HG02870 (cell line): ENCODE results near the gene SBK2.
"Not testable (repeated sequence)": the region's sequence is repeated elsewhere in the genome, so short reads cannot be mapped to it uniquely, and the experiment has no call there.

Experiments
- ATAC-seq: cut with Tn5 transposase; IDR thresholded peaks from one replicate; pipeline ENCODE4 v1.9.1; 2021; ENCODE audit warnings: mild to moderate bottlenecking, moderate library complexity; ENCODE audit not compliant: unreplicated experiment

The SBK2 gene

DNA sequence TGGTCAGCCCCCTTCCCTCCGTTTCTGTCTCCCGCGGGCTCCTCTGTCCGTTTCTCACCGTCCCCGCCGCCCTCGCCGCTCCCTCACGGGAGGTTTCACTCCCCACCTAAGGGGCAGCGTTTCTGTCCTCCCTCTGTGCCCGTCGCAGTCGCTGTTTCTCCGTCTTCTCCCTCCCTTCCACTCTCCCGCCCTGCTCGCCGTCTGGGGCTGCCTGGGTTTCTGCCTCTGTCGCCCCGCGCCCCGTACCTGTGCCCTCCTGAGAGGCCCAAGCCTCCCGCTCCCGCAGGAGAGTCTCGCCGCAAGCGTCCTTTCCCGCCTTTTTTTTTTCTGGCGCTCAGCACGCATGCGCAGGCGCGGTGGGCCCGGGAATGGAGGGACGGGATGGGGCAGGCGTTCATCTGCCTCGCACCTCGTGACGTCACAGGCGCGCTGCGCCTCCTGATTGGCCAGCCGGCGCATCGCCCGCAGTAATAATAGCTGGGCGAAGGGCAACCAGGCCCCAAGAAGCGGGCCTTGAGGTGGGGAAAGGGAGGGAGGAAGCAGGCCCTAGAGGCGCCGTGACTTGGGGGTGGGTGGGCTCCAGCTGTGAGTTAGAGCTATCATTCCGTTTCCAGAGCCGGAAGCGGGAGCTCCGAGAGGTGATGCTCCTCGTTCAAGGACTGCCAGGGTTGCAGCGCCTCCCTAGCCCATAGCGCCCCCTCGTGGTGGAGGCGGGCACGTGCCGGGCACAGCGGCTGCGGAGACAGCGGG lies 33.3 kb downstream of the SBK2 start:
- peak; percentile 94 for ATAC-seq

DNA sequence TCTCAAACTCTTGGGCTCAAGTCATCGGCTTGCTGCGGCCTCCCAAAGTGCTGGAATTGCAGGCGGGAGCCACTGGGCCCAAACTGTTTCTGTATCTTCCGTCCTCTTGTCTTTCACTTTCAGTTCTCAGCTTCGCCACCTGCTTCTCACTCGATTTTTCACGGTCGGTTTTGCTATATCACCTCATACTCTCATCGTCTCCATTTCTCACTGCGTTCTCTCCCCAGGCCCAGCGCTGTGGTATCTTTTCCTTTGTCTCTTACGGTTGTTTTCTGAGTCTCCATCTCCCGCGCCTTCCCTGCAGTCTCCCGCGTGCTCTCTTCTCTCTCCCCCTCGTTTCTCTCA lies 33.8 kb downstream of the SBK2 start:
- ATAC-seq = no peak

DNA sequence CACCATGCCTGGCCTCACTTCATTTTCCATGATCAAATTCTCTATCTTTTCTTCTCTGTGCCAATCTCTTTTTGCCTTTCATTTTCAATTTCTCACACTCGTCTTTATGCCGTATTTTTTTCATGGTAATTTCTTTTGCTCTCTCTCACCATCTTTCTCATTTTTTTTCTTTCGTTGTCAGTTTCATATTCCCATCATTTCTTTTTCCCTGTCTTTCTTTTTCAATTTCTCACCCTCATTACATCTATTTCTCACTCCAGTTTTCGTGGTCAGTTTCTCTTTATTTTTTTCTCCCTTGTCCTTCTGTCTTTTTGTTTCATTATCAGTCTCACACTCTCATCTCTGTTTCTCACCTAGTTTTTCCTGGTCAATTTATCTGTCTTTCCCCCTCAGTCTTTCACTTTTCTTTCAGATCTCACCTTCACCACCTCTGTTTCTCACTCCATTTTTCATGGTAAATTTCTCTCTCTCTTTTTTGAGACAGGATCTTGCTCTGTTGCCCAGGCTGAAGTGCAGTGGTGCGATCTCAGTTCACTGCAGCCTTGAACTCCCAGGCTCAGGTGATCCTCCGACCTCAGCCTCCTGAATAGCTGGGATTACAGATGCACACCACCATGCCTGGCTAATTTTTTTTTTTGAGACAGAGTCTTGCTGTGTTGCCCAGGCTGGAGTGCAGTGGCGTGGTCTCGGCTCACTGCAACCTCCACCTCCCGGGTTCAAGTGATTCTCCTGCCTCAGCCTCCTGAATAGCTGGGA lies 34.6 kb downstream of the SBK2 start:
- ATAC-seq = no peak

DNA sequence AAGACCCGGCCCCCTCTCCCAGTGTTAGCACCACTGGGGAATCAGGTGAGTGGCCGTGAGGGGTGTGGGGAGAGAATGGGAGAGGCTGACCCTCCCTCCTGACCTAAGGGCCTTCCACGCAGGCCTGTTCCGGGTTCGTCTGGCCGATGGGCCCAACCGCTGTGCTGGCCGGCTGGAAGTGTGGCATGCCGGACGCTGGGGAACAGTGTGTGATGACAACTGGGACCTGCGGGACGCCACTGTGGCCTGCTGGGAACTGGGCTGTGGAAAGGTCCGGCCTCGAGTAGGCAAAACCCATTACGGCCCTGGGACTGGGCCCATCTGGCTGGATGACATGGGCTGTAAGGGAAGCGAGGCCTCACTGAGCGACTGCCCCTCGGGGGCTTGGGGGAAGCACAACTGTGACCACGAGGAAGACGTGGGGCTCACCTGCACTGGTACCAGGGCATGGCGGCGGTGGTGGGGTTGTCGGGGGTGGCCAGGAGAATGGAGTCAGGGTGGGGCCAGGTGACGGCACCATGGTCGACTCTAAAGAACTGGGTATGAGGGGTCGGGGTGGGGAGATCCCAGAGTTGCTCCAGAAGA lies 36.5 kb downstream of the SBK2 start:
- no peak for ATAC-seq

DNA sequence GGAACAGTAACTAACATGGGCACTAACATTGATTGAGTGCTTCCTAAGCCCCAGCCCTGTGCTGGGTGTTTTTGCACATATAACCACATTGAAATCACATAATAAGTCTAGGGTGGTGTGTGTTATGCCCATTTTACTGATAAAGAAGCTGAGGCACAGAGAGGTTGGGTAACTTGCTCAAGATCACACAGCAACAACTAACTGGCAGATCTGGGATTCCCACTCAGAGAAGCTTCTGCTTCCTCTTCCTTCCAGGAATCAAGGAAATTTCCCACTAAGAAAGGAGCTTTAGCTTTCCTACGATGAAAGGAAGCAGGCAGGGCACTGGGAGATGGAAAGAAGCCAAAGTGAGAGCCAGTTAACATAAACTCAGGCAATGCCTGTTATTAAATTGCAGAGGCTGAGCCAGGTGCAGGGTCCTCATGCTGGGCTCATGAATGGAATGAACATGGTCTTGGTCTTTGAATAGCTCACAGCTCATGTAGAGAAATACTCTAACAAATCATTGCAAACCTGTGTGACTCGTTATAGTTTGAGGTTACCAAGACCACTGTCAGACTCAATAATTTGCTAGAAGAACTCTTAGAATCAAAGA lies 38.6 kb downstream of the SBK2 start:
- ATAC-seq = no peak

DNA sequence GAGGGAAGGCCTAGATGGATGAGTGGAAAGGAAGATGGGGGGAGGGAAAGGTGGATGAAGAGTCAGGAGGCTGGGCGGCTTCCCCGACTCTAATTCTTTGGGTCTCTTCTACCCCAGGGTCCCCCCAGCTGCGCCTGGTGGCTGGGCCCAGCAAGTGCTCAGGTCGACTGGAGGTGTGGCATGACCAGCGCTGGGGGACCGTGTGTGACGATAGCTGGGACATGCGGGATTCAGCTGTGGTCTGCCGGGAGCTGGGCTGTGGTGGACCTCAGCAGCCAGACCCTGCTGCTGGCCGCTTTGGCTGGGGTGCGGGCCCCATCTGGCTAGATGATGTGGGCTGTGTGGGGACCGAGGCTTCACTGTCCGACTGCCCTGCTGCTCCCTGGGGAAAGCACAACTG lies 39.2 kb downstream of the SBK2 start:
- no peak for ATAC-seq

DNA sequence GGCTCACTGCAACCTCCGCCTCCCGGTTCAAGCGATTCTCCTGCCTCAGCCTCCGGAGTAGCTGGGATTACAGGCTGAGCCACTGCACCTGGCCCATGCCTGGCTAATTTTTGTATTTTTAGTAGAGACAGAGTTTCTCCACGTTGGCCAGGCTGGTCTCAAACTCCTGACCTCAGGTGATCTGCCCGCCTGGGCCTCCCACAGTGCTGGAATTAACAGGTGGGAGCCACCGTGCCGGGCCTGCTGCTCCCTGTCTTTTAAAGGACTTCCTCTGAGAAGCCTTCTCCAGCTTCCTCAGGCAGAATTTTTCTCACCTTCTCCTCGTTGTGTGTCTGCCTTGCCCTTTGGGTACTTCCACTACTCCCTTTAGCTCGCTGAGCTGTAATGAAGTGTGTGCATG lies 40.1 kb downstream of the SBK2 start:
- not testable (repeated sequence) for ATAC-seq

DNA sequence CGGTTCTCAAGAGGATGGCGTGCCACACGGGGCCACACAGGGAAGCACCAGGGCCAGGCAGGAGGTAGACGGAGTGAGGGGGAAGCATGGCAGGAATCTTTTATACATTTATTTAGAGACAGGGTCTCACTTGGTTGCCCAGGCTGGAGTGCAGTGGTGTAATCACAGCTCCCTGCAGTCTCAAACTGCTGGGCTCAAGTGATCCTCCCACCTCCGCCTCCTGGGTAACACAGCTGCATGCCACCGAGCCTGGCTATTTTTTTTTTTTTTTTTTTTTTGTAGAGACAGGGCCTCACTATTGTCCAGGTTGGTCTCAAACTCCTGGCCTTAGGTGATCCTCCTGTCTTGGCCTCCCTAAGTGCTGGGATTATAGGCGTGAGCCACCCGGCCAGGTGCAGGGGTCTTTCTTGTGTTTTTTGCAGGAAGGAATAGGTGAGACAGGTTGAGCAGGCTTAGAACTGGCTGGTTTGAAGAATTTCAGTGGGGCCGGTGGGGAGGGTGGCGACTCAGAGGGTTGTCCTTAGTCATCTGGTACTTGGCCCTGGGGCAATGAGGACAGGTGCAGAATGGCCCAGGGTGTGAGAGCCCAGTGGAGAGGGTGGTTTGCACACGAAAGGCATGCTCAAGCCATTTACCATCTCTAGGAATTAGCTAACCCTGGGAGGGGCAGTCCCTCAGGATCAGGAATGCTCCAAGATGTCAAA lies 41.1 kb downstream of the SBK2 start:
- no peak for ATAC-seq

DNA sequence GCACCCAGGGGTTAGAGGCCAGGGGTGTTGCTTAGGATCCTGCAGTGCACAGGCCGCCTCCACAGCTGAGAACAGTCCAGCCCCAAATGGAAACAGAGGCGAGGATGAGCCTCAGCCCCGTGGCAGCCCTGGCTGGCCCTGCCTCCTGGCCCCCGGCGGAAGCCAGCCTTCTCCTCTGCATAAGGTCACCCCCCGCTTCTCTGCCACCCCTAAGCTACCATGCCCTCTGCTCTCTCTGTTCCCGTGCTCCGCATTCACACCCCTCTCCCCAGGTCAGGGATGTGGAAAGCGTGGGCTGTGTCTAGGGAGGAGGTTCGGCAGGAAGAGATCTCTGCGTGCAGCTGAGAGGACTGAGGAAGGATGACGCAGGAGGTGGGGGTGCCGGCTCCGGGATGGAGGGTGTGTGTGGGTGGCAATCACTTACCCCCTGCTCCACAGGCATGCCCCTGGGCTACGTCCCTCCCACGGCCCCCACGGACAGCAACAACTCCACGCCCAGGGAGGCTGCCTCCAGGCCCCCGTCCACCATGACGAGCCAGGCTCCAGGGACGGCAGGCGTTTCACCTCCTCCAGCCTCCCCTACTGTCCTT lies 42.7 kb downstream of the SBK2 start:
- ATAC-seq = no peak

DNA sequence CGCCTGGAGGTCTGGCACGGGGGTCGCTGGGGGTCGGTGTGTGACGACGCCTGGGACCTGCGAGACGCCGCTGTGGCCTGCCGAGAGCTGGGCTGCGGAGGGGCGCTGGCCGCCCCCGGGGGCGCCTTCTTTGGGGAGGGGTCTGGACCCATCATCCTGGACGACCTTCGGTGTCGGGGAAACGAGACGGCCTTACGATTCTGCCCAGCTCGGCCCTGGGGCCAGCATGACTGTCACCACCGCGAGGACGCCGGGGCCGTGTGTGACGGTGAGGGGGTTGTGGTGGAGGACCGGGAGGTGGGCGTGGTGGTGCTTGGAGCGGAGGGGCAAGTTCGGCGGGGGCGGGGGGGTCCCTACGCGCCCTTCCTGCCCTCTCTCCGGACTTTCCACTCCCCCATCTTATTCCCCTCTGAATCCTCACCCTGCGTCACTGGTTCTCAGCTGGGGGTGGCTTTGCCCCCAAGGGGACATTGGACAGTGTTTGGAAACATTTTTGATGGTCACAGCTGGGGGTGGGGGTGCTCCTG lies 43.2 kb downstream of the SBK2 start:
- ATAC-seq = no peak

DNA sequence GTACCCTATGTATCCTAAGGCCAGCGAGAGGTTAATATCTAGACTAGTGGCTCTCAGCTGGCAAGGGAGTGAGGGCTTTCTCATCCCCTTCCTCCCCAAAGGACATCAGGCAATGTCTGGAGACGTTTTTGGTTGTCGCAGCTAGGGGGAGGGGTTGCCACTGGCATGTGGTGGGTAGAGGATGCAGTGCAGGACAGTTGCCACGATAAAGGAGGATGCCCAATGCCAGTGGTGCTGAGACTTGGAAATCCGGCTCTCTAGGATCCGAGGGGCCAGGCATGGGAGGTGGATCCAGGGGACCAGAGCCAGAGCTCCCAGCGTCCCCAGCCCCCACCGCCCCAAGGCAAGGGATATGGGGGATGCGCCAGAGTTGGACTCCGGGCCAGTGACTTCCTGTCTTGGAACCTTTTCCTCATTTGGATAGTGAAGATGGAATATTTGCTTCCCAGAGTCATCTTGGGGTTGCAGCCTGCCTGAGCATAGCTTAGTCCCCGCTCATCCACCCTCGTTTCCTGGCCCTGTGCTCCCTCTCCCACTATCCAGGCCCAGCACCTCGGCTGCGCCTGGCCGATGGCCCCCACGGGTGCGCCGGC lies 43.8 kb downstream of the SBK2 start:
- ATAC-seq = no peak

DNA sequence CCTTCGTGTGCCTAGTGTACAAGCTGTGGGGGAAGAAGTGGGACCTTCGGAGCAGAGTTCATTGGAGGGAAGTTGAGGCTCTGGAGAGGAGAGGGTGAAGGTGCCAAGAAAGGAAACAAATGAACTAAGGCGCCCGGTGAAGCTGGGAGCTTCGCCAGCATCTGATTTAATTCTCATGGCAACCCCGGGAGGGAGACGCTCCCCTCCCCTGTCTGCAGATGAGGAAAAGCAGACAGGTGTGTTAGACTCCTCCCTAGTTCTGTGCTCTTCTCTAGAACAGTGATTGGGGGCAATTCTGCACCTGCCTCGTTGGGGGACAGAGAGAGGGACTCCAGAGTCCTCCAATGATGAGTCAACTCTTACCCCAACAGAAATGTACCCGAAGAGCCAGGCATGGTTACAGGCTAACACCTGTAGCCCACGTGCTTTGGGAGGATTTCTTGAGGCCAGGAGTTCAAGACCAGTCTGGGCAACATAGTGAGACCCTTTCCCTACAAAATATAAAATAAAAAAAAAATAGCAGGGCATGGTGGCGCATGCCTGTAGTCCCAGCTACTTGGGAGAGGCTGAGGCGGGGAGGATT lies 44.5 kb downstream of the SBK2 start:
- ATAC-seq = no peak

DNA sequence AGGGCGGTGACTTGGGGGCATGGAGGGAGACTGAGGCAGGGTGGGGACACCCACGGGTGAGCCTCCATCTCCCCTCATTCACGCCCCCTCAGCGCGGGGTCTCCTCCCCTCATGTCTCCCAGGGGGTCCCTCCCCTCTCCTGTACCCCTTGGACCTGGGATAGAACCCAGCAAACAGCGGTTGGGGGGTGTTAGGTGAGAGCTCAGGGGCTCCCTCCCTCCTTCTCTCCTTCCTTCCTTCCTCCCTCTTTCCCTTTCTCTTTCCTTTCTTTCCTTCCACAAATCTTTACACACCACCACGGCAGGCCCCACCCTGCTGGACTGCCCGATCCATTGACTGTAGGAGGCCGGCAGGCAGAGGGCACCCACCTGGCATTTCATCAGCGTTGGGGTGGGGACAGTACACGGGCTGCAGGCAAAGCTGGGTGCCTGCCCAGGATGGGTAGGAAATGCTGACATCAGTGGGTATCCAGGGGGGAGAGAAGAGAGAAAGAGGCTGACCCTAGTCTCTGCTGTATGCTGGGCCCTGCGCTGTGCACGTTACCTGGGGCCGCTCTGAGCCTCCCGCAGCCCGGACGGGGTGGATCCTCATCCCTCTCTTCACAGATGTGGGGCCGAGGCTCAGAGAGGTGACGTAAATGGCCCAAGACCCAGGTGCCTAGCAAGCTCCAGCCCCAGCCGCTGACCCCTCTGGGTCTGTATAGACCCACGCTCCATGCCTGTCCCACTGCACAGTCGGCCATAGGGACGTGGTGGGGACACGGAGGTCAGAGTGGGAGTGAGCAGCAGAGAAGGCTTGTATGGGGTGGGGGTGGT lies 45.2 kb downstream of the SBK2 start:
- ATAC-seq = no peak

DNA sequence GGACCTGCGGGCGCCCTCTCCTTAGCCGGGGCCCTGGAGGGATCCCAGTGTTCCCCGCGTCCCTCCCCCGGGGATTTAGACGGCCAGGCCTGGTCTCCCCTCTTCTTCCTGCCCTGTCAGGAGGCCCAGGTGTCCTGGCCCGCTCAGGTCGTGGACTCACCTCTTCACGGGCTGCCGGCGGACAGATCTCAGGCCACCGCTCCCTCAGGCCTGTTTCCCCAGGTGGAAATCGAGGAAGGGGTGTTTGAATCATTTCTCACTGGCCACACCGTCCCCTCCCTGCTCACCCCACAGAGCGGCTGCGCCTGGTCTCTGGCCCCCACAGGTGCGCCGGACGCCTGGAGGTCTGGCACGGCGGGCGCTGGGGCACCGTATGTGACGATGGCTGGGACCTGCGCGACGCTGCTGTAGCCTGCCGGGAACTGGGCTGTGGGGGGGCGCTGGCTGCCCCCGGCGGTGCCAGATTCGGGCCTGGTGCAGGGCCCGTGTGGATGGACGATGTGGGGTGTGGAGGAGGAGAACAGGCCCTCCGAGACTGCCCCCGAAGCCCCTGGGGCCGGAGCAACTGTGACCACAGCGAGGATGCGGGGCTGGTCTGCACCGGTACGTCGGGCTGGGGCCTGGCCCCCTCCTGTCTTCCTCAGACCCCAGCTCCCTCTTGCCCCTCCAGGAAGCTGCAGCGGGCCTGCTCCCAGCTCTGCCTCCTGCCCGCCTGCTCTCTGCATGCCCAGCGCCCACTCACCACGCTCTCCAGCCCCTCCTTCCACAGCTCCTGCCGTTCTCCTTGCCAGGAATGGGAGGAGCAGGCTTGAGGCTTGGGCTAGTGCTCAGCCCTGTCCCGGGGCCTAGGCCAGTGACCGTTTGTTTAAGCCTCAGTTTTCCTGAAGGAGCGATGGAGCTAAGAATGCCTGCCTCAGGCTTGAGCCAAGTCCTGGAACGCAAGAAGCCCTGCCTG lies 46.2 kb downstream of the SBK2 start:
- ATAC-seq = no peak

DNA sequence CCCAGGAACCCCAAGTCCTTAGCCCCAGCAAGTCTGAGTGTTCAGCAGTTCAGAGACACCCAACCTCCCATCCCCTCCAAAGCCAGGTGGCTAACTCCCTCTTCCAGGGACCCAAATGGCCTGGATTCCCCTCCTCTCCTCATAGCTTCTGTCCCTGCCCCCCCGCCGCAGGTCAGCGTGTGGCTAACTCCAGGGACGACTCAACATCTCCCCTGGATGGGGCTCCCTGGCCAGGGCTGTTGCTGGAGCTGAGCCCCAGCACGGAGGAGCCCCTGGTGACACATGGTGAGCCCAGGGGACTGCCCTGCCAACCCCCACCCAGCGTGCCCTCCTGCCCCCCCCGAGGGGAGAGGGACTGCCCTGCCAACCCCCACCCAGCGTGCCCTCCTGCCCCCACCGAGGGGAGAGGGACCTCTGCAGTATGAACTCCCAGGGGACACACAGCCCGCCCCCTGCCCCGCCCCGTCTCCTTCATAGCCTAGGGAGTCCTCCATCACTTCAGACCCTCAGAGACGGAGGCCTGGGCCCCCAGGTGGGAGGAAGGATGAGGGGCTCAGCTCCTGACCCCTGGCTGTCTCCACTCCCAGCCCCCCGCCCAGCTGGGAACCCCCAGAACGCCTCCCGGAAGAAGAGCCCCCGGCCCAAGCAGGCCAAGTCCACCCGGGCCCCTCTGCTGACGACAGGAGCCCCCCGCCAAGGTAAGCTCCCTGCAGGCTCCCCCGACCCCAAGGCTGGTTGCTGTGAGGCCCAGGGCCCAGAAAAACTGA lies 47.0 kb downstream of the SBK2 start:
- ATAC-seq = no peak

DNA sequence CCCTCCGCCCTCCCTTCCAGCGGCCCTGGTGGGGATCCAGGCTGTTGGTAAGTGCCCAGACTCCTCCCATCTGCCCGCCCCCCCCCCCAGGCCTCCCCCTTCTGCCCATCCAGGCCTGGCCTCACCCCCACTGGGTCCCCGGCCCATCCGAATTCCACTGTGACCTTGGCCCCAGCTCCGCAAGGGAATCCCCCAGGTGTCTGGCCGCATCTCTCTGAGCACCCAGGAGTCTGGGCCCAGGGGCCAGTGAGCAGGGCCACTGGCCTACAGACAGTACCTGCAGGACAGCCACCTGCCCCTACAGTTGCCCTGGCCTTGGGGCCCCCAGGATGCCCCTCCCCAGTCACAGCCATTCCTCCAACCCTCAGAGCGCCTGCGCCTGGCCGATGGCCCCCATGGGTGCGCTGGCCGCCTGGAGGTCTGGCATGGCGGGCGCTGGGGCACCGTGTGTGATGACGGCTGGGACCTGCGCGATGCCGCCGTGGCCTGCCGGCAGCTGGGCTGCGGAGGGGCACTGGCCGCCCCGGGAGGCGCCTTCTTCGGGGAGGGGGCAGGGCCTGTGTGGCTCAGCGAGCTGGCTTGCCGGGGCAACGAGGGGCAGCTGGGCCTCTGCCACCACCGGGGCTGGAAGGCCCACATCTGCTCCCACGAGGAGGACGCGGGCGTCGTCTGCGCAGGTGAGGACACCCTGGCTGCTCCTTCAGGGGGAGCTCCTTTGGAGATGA lies 47.8 kb downstream of the SBK2 start:
- no peak for ATAC-seq
